OCI-LY1 (cell line): Measurements from ENCODE around the gene TCEA3.

ENCODE experiments used
- CTCF ChIP-seq: fragments of 200-600 bp; sonication (generic), shearing (Covaris generic); IDR thresholded peaks from 2 replicates; pipeline ENCODE4 v1.5.1; 2017; ENCODE audit warnings: mild to moderate bottlenecking, antibody characterized with exemption, low read length, moderate library complexity, mixed read lengths
- EZH2 ChIP-seq: fragments of 200-600 bp; sonication (generic), shearing (Covaris generic); IDR thresholded peaks from 2 replicates; pipeline ENCODE4 v1.8.0; 2017; ENCODE audit warnings: borderline replicate concordance, mixed run types, mild to moderate bottlenecking, antibody characterized with exemption, low read length, moderate library complexity, mixed read lengths

- TF ChIP-seq CTCF (no peak), EZH2 (no peak)
Measured at GRCh38 chr1:23462766-23463165, 38.2 kb upstream of the TCEA3 start.
